Spleen (tissue), 11 donors: ENCODE results near the gene PTAFR. TPM values are rescaled to one million over a fixed set of nuclear protein-coding genes. Genes with fewer than 3 reads are reported as not detected.

Experiments
- DNase-seq: peaks from one replicate; pipeline ENCODE4 v3.0.0-alpha.2; 2020
- H3K27ac ChIP-seq, 8 donors: fragments of 200-600 bp; sonication (generic) in 7 of 8; 1 replicate in 4 of 8; 2 replicates in 4 of 8; pipeline versions ENCODE4 v1.5.0 to v1.8.0; 2016 to 2021; ENCODE audit warnings: inconsistent platforms in 4 of 8, mild to moderate bottlenecking in 4 of 8, moderate library complexity in 1 of 8
- H3K27me3 ChIP-seq, 7 donors: fragments of 200-600 bp; sonication (generic) in 6 of 7; replicated peaks in 1 of 7; 1 replicate in 4 of 7; 2 replicates in 3 of 7; pipeline versions ENCODE4 v1.5.0 to v1.8.0; 2016 to 2021; ENCODE audit warnings: inconsistent platforms in 3 of 7, mild to moderate bottlenecking in 1 of 7
- H3K36me3 ChIP-seq, 6 donors: fragments of 200-600 bp; sonication (generic) in 5 of 6; 1 replicate in 4 of 6; 2 replicates in 2 of 6; pipeline versions ENCODE4 v1.5.0 to v1.8.0; 2016 to 2021; ENCODE audit warnings: inconsistent platforms in 2 of 6
- H3K4me1 ChIP-seq, 6 donors: fragments of 200-600 bp; sonication (generic) in 5 of 6; 1 replicate in 3 of 6; 2 replicates in 3 of 6; pipeline versions ENCODE4 v1.5.0 to v1.8.0; 2016 to 2021; ENCODE audit warnings: inconsistent platforms in 3 of 6
- H3K4me3 ChIP-seq, 8 donors: fragments of 200-600 bp; sonication (generic) in 7 of 8; 1 replicate in 4 of 8; 2 replicates in 4 of 8; pipeline versions ENCODE4 v1.5.0 to v1.8.0; 2016 to 2021; ENCODE audit warnings: inconsistent platforms in 4 of 8, mild to moderate bottlenecking in 4 of 8, moderate library complexity in 2 of 8
- H3K9me3 ChIP-seq, 8 donors: fragments of 200-600 bp; sonication (generic) in 7 of 8; 1 replicate in 4 of 8; 2 replicates in 4 of 8; pipeline versions ENCODE4 v1.5.0 to v1.8.0; 2016 to 2021; ENCODE audit warnings: inconsistent platforms in 4 of 8
- CTCF ChIP-seq, 11 experiments: fragments of 200-600 bp in 7 of 11; fragments of 450-650 bp in 4 of 11; sonication (generic) in 4 of 11; IDR thresholded peaks in 8 of 11; conservative IDR thresholded peaks in 3 of 11; 1 replicate in 7 of 11; 2 replicates in 4 of 11; pipeline versions ENCODE4 v1.4.0 to v1.8.0; 2016 to 2021; ENCODE audit warnings: antibody characterized with exemption in 11 of 11, inconsistent platforms in 4 of 11, mild to moderate bottlenecking in 1 of 11
- POLR2A ChIP-seq, 3 donors: fragments of 450-650 bp; IDR thresholded peaks; one replicate each; pipeline ENCODE4 v1.5.1; 2017; ENCODE audit warnings: antibody characterized with exemption in 3 of 3, mild to moderate bottlenecking in 1 of 3
- POLR2AphosphoS5 ChIP-seq, 3 donors: sonication (generic); formaldehyde crosslinking; IDR thresholded peaks; one replicate each; pipeline ENCODE4 v1.5.1; 2017; ENCODE audit warnings: antibody characterized with exemption in 3 of 3
- WGBS, 5 donors: extraction: QIAGEN DNeasy Blood & Tissue Kit in 3 of 5; methylation state at CpG; one replicate each; pipeline versions ENCODE4 v1.1.5 to v1.1.7; 2013 to 2018; 5-methylcytosine and 5-hydroxymethylcytosine counted together
- intact Hi-C: fragments of 100-400 bp; cut with DNase I; formaldehyde crosslinking; loops from one replicate; pipeline ENCODE4 v1.15.0; 2023; ENCODE audit warnings: low total_unique reads
- polyA plus RNA-seq, 3 donors: library from polyadenylated mRNA; stranded (reverse); fragments of 200-250 nt; gene quantifications; one replicate each; pipeline ENCODE4 v1.2.1, GENCODE V29; 2013
- total RNA-seq, 7 donors: library from RNA; depleted of rRNA in 3 of 7; stranded (reverse); fragments of >200 nt in 3 of 7; fragmentation: NEBNext Ultra II Directional in 4 of 7; extraction: Animal tissue kit (Norgen Biotek cat#: 25700) in 4 of 7; gene quantifications; one replicate each; pipeline versions ENCODE4 v1.1.0 to v1.2.1, GENCODE V29; 2016 to 2021
- donor health status: healthy with polysubstance abuse.
- donor health status: DM: no; HTN: no; CAD: no; lungs with moderate emphysema.
- donor health status: DM: no; HTN: no; CAD: no.
- donor health status: Bipolar disorder and iron deficiency.
- donor health status: healthy.
- donor health status: DM: no; HTN: no; CAD: no.
- donor health status: DM: yes; HTN: yes; CAD: no.

Gene PTAFR
- total and polyA plus RNA-seq, 10 donors, result 5.0 to 32.2 (median 24.0) TPM

GRCh38 chr1:28208818-28209441 is 32.4 kb upstream of the PTAFR start:
- Histone ChIP-seq H3K27me3 (no peaks in the 10 kb centered on the region), H3K27ac (peak overlapping the region in 1 of 8 donors; percentile 32), H3K36me3 (peaks cover 2 to 99% (median 70%) of the 10 kb centered on the region in 6 donors), H3K9me3 (no peaks in the 10 kb centered on the region), H3K4me1 (peaks cover 0 to 11% (median 5%) of the 10 kb centered on the region in 6 donors), H3K4me3 (no peak overlapping the region)
- TF ChIP-seq POLR2AphosphoS5 (IDR thresholded peaks at IDR 0.05) (no peak), CTCF (IDR thresholded peaks at IDR 0.05 in 8 of 11, conservative IDR thresholded peaks at IDR 0.05 in 3 of 11) (peak; percentile 54 to 79 (median 72))
- 32 to 51% (median 43%) methylated on average over 4 of the region's 4 CpGs for WGBS, 5 donors
- intact Hi-C loops, result loop anchor here (2.0 to 10.0 kb wide), 2 partner anchors 120 to 354 kb away; partner anchors contain the start of gene EYA3
- peak; percentile 82 for DNase-seq

- Histone ChIP-seq H3K27ac (no peak overlapping the region), H3K4me1 (peaks cover 5 to 23% (median 13%) of the 10 kb centered on the region in 6 donors), H3K36me3 (peaks cover 14 to 100% (median 86%) of the 10 kb centered on the region in 6 donors), H3K4me3 (no peak overlapping the region), H3K27me3 (no peaks in the 10 kb centered on the region), H3K9me3 (no peaks in the 10 kb centered on the region)
- intact Hi-C loops, result loop anchor here (10.0 kb wide), 1 partner anchor 350 kb away; no protein-coding TSS in a partner anchor
- TF ChIP-seq POLR2AphosphoS5 (IDR thresholded peaks at IDR 0.05) (no peak), CTCF (IDR thresholded peaks at IDR 0.05 in 8 of 11, conservative IDR thresholded peaks at IDR 0.05 in 3 of 11) (no peak), POLR2A (IDR thresholded peaks at IDR 0.05) (no peak)
- 82 to 97% (median 95%) methylated on average over 4 of the region's 4 CpGs for WGBS, 5 donors
- DNase-seq, result no peak
Observed at GRCh38 chr1:28205243-28205642, 28.8 kb upstream of the PTAFR start.

GRCh38 chr1:28200234-28200873 is 23.9 kb upstream of the PTAFR start:
- 85 to 93% (median 87%) methylated on average over 6 of the region's 6 CpGs for WGBS, 5 donors
- peak overlapping the region; percentile 31 to 73 (median 64) for H3K27ac ChIP-seq
- no peaks in the 10 kb centered on the region for H3K27me3 ChIP-seq
- intact Hi-C loops, result loop anchor here (10.0 kb wide), 1 partner anchor 346 kb away; no protein-coding TSS in a partner anchor
- H3K36me3 ChIP-seq, result peaks cover 14 to 85% (median 70%) of the 10 kb centered on the region in 6 donors
- no peak for TF ChIP-seq POLR2A (IDR thresholded peaks at IDR 0.05)
- no peak for TF ChIP-seq CTCF (IDR thresholded peaks at IDR 0.05 in 8 of 11, conservative IDR thresholded peaks at IDR 0.05 in 3 of 11)
- TF ChIP-seq POLR2AphosphoS5 (IDR thresholded peaks at IDR 0.05), result no peak
- H3K9me3 ChIP-seq, result peaks cover 0 to 12% (median 0%) of the 10 kb centered on the region in 8 donors
- no peak for DNase-seq
- H3K4me1 ChIP-seq, result peaks cover 9 to 51% (median 36%) of the 10 kb centered on the region in 6 donors
- H3K4me3 ChIP-seq, result no peak overlapping the region
